Activated CD4-positive, alpha-beta T cell treated with anti-CD3 and anti-CD28 coated beads for 4 hours (primary cell): ENCODE measurements around the gene YIPF3.
"Not testable (repeated sequence)": the region's sequence is repeated elsewhere in the genome, so short reads cannot be mapped to it uniquely, and the experiment has no call there.

Experiments
- DNase-seq, 2 donors: peaks; one replicate each; pipeline ENCODE4 v3.0.0-alpha.2; 2020

The YIPF3 gene

GRCh38 chr6:43491750-43492661 is 24.7 kb downstream of the YIPF3 start:
- DNase-seq: no peak

DNA sequence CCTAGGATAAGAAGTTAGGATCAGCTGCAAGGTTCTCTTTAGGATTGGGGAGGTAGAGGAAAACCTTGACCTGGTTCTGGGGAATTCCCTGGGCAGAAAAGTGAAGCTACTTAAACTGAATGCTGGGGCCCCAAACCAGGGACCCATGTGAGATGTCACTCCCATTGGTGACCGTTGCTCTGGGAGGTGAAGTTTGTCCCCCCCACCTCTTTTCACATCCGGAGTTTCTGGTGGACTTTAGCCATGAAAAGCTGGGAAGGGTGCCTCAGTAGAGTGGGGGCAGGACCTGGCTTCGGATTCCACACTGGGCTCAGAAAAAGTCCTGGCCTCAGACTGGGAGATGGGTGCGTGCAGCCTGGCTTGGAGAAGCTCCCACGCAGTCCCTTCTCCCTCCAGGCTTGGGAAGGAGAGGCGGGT is 26.2 kb downstream of the YIPF3 start:
- DNase-seq: no peak

DNA sequence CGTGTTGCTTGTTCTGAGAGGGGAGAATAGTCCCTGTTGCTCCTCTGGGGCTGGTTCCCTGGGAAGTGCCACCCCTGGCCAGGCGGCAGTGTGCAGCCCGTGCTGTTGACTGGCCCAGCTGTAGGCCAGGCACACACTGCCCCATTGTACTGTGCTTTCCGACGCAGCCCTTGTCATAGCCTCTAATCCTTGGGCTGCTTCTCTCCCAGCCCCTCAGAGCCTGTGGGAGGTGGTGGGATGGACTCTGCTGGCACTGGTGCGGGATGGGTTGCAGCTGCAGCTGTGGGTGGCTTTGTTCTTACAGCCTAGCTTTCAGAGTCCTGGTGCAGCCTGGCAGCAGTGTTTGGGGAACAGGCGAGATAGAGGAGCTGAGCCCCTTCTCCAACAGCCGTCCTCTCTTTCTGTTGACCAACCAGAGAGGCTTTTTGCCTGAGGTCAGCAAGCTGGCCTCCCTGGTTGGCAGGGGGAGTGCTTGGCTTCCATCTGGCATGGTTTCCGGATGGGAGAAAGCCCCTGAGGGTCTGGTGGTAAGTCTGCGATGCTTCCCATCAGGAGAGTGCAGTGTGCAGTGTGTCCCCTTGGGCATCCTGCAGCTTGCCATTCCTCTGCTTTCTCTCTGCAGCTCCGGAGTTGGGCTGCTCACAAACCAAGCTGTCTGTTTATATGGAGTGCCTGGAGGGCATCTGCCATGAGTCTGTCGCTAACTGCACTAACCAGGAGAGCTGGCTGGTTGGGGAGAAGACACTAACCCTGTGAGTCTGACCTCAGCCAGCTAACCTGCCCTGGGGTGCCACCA is 27.3 kb downstream of the YIPF3 start:
- DNase-seq: no peak

GRCh38 chr6:43488667-43489276 is 28.0 kb downstream of the YIPF3 start:
- no peak for DNase-seq

DNA sequence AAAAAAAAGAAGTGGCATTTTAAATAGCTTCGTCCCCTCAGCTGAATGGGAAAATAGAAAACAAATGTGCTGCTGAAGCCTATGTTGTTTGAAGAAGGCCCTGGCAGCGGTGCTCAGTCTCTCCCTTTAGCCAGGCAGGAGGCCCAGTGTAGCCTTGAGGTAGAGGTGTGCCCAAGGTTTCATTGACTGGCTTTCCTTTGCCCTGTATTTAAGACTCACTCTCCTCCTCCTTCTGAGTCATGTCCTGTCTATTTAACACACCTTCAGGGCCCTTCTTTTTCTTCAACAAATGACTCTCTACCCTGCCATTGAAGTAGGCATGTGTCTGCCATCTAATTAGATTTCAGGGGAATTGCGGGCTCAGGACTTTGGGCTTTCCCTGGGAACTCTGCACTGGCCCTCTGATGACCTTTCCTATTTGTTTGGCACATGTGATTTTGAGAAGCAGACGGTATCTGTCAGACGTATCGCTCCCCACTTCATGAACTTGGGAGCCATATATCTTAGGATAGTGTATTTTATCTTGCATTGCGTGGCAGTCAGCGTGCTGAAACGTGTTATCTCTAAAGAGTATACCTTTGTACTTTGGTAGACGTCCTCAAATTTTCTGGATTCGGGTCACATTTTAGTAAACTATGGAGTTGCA is 35.0 kb downstream of the YIPF3 start:
- no peak for DNase-seq

GRCh38 chr6:43481075-43481474 is 35.7 kb downstream of the YIPF3 start:
- DNase-seq: no peak

DNA sequence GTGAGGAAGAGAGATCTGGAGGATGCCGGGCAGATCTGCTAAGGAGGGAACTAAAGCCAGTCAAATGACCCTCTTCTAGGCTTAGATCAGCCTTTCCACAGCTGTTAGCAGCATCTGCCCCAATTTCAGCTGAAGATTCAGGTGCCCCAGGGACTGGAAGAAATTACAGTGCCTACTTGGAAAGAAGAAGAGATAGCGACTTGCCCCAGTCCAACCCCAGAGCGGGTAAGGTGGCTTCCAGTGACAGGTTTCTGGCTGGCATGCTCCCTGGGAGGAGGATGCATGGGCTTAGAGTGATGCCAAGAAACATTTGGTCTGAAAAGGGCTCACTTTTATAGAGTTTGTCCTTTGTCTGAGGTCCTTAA is 38.7 kb downstream of the YIPF3 start:
- no peak for DNase-seq

- DNase-seq: peak; percentile 94 to 99
Observed at GRCh38 chr6:43477235-43478007, 39.3 kb downstream of the YIPF3 start, which contains the start of gene TJAP1. TJAP1 (plus strand) TSS chr6:43477570; CDS start chr6:43499002, 21,432 bp downstream.

DNA sequence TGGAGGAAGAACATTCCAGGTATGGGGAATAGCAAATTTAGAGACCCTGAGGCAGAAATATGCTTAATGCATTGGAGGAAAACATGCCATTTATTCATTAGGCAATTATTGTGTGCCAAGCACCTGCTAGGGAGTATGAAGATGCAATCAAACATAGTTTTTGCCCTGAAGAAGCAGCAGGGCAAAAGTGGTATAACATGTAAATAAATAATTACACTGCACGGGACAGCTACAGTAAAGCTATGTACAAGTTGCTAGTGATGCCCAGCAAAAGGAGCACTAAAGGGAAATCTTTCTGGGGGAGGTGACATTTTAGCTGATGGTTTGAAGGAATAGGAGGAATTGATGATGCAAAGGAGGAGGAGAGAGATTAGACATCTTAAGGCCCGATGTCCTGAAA is 40.0 kb downstream of the YIPF3 start:
- no peak for DNase-seq

DNA sequence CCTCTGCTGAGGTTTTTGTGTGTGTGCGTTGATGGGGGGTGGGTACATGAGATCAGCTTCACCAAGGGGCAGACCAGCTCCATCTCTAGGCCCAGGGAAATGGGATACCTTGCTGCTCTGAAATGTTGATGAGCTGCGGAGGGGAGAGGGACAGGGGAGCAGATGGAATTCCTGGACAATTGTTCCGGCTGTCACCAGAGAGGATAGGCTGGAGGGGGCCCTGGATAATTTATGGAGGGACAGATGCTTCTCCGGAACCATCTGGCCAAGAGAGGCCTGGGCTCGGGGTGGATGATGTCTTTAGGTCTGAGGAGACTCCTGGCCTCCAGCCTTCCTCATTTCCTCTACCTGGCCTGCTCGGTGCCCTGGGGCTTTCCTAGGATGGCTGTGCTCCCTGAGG is 41.2 kb downstream of the YIPF3 start:
- no peak for DNase-seq

GRCh38 chr6:43472515-43472914 is 44.2 kb downstream of the YIPF3 start:
- no peak for DNase-seq

DNA sequence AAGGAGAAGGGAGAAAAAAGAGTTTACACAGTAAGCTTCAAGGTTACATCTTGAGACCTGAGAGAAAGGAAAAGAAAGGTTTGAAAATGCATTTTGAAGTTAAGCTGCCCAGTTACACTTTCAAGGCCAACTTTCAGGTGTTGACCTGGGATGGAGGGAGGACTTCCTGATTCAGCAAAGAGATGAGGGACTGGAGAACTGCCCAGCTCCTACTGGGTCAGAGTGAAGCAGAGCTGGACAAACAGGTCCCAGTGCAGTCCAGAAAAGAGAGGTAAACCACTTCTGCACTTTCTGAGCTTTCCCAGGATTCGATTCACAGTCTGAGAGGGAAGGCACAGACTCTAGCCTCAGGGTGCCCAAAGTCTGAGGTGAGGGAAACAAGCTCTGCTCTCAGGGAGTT is 45.3 kb downstream of the YIPF3 start:
- DNase-seq: no peak

DNA sequence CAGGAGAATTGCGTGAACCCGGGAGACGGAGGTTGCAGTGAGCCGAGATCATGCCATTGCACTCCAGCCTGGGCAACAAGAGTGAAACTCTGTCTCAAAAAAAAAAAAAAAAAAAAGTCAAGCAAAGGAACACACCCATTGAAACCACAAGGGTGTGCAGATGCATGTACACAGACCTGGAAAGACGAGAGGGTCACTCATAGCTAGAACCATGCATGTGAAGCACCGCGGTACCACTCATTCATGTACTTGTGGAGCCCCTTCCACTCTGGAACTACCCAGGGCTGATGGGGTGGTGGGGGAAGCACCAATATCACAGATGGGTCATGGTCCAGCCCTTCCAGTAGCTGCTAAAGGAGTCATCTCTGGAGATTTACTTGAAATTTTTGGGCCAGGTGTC is 46.8 kb downstream of the YIPF3 start:
- DNase-seq: no peak

DNA sequence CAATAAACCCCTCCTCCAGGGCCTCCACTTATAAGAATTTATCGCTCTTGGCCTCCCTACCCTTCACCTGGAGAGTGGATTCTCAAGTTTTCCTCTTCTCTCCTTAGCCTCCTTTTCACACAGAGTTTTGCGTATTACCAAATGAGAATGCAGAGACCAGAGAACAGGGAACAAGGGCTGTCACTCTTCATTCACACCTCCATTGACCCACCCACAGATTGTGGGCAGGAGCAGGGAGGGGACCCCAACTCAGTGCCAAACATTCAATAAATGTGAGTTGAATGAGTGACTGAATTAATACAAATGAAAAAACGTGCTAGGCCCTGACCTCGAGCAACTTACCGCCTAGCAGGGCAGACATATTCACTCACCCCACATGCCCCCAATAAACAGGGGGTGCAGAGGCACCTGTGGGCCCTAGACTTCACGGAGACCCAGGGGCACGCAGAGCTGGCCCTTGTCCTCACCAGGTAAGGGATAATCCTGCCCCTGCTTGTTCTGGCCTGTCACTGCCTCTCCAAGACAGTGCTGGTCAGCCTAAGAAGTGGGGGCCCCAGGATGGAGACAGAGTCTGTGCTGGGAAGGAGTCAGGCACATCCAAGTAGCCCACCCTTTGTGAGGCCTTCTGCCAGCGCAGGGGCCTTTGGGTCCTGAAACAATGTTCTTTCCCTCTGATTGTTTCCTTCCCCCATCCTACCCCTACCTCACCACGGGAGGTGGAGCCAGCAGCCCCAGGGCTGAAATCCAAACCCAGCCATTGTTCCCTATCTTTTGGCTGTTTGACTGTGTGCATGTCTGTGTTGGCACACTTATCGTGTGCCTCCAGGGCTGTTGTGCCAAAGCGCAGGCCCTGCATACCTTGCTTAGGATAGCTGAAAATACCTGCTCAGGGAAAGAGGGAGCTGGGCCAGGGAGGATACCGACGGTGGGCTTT is 47.7 kb downstream of the YIPF3 start:
- no peak for DNase-seq

- DNase-seq: no peak
Observed at GRCh38 chr6:43468240-43468639, 48.5 kb downstream of the YIPF3 start.

DNA sequence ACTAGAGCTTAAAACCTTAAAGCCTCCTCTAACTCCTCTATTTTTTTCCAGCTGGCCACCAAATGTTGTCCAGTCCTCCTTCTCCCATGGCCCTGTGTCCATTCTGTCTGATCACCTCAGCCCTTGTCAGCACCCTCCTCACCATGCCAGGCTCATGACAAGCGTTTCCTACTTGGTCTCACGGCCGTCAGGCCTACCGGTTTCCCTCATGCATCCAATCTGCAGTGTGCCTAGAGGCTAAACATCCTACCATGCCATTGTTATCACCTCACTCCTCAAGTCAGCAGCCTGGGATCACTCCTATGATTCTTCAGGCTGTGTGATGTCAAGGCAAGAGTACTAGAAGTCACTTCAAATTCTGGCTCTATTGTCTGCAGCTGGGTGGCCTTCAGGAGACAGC is 49.0 kb downstream of the YIPF3 start:
- DNase-seq: no peak

- not testable (repeated sequence) for DNase-seq
Observed at GRCh38 chr6:43467265-43467664, 49.5 kb downstream of the YIPF3 start.

GRCh38 chr6:43465948-43466347 is 50.8 kb downstream of the YIPF3 start:
- no peak for DNase-seq

- DNase-seq: no peak
Observed at GRCh38 chr6:43464337-43464736, 52.4 kb downstream of the YIPF3 start.

GRCh38 chr6:43461936-43462335 is 54.8 kb downstream of the YIPF3 start:
- DNase-seq: no peak
